Activated naive CD4-positive, alpha-beta T cell treated with anti-CD3 and anti-CD28 coated beads, Interleukin-2, amount 50 U/mL, for 72 hours (primary cell): ENCODE measurements around the gene KIF22. TPM values are rescaled to one million over a fixed set of nuclear protein-coding genes. Genes with fewer than 3 reads are reported as not detected.
A peak's percentile ranks its signal among the peaks of the same experiment; 100 is the strongest.

Experiments
- ATAC-seq, 2 donors: fragments of 150-1000 bp; cut with Tn5 transposase; 2 replicates each; pipeline ENCODE4 v1.10.0; 2021; ENCODE audit warnings: mild to moderate bottlenecking in 2 of 2, moderate library complexity in 2 of 2
- DNase-seq, 2 donors: peaks; one replicate each; pipeline ENCODE4 v3.0.0; 2021 to 2022; ENCODE audit warnings: low spot score in 2 of 2
- H3K27ac Mint-ChIP-seq, 2 donors: one replicate each; pipeline ENCODE4 v1.8.0; 2022; ENCODE audit warnings: mild to moderate bottlenecking in 2 of 2, mixed read lengths in 2 of 2
- H3K36me3 Mint-ChIP-seq, 2 donors: one replicate each; pipeline ENCODE4 v1.8.0; 2022; ENCODE audit warnings: mixed read lengths in 2 of 2
- H3K9me3 Mint-ChIP-seq, 2 donors: one replicate each; pipeline ENCODE4 v1.8.0; 2022; ENCODE audit warnings: mixed read lengths in 2 of 2
- total RNA-seq, 2 donors: library from RNA; stranded (reverse); gene quantifications; one replicate each; pipeline ENCODE4 v1.2.3, GENCODE V29; 2022

The KIF22 gene
- total RNA-seq, 2 donors from 2014 or later: 151 to 268 TPM

DNA sequence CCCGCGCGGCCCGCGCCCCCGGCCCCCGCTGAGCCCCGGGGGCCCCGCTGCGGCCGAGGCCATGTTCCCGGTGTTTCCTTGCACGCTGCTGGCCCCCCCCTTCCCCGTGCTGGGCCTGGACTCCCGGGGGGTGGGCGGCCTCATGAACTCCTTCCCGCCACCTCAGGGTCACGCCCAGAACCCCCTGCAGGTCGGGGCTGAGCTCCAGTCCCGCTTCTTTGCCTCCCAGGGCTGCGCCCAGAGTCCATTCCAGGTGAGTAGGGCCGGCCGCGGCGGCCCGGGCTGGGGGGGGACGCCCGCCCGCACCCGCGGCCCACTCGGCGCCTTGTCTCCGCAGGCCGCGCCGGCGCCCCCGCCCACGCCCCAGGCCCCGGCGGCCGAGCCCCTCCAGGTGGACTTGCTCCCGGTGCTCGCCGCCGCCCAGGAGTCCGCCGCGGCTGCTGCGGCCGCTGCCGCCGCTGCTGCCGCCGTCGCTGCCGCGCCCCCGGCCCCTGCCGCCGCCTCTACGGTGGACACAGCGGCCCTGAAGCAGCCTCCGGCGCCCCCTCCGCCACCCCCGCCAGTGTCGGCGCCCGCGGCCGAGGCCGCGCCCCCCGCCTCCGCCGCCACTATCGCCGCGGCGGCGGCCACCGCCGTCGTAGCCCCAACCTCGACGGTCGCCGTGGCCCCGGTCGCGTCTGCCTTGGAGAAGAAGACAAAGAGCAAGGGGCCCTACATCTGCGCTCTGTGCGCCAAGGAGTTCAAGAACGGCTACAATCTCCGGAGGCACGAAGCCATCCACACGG lies 16.3 kb downstream of the KIF22 start:
- ATAC-seq: no peak
- H3K9me3 Mint-ChIP-seq: no peaks in the 10 kb centered on the region
- peak; percentile 61 to 76 for DNase-seq
- H3K36me3 Mint-ChIP-seq: peaks cover 43 to 48% of the 10 kb centered on the region in 2 donors
- peak overlapping the region; percentile 84 to 97 for H3K27ac Mint-ChIP-seq

DNA sequence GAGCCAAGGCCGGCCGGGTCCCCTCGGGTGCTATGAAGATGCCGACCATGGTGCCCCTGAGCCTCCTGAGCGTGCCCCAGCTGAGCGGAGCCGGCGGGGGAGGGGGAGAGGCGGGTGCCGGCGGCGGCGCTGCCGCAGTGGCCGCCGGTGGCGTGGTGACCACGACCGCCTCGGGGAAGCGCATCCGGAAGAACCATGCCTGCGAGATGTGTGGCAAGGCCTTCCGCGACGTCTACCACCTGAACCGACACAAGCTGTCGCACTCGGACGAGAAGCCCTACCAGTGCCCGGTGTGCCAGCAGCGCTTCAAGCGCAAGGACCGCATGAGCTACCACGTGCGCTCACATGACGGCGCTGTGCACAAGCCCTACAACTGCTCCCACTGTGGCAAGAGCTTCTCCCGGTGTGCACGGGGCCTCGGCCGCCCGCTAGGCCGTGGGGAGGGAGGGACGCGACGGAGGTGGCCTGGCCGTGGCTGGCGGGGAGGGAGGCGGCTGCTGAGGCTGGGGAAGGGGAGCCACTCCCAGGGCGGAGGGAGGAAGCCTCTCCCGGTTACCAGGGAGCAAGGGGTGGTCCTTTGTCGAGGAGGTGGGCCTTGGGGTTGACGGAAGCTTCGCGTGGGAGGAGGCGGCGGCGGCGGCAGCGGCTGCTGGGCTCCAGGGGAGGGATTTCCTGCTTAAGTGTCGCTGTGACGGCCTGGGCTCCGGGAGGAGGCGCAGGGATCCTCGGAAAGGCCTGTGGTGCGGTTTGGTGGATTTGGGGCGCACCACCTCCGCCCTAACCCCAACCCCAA lies 17.1 kb downstream of the KIF22 start:
- peak overlapping the region; percentile 93 to 97 for H3K27ac Mint-ChIP-seq
- DNase-seq (peak; percentile 80 to 92), ATAC-seq (peak; percentile 26 to 37)
- H3K36me3 Mint-ChIP-seq: peaks cover 43 to 45% of the 10 kb centered on the region in 2 donors
- H3K9me3 Mint-ChIP-seq: no peaks in the 10 kb centered on the region

DNA sequence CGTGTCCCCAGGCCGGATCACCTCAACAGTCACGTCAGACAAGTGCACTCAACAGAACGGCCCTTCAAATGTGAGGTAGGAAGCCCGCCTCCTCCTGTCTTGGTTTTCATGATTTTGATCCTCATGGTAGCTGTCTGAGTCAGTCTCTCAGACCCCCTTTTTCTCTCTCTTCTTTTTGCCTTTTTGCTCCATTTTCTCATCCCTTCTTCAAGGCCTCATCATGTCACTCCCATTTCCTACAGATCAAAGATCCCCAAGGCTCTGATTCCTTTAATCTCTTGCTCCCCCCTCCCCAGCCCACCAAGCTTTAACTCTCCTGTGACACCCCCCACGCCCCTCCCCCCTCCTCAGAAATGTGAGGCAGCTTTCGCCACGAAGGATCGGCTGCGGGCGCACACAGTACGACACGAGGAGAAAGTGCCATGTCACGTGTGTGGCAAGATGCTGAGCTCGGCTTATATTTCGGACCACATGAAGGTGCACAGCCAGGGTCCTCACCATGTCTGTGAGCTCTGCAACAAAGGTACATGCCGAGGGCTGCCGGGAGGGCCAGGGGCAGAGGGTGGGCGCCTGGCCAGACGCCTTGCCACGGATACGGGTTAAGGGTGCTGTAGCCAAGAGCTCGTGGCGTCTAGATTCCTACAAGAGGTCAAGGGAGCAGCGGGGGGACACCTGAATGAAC lies 17.8 kb downstream of the KIF22 start:
- peaks cover 40 to 41% of the 10 kb centered on the region in 2 donors for H3K36me3 Mint-ChIP-seq
- ATAC-seq: no peak
- H3K9me3 Mint-ChIP-seq: no peaks in the 10 kb centered on the region

DNA sequence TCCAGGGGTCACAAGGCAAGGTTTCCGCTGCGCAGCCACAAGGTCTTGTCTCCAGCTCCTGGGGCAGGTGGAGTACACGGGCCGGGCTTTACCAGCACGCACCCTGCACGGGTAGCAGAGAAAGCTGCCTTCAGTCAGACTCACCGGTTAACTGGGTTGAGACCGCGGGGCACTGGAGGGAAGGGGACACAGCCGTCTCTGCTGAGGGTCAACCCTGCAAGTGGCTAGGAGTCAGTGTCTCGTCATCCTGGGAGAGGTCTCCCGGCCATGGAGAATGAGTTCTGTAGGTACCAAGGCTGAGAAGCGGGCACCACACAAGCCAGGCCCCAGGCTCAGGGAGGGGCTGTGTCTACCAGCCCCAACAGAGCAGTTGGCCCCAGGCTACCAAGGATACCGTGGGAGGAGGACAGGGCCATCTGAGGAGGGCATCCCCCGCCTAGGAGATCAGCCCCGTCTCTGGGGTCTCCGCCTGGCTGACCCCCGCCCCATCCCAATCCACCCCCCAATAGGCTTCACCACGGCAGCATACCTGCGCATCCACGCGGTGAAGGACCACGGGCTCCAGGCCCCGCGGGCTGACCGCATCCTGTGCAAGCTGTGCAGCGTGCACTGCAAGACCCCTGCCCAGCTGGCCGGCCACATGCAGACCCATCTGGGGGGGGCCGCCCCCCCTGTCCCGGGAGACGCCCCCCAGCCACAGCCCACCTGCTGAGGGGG lies 18.6 kb downstream of the KIF22 start:
- H3K36me3 Mint-ChIP-seq: peaks cover 32 to 34% of the 10 kb centered on the region in 2 donors
- H3K27ac Mint-ChIP-seq: peak overlapping the region; percentile 93 to 97
- no peak for ATAC-seq
- H3K9me3 Mint-ChIP-seq: no peaks in the 10 kb centered on the region
- DNase-seq: no peak

More for the DNA sequence above, 17.8 kb downstream of the KIF22 start:
- H3K27ac Mint-ChIP-seq: peak overlapping the region; percentile 93 to 97
- DNase-seq: no peak

DNA sequence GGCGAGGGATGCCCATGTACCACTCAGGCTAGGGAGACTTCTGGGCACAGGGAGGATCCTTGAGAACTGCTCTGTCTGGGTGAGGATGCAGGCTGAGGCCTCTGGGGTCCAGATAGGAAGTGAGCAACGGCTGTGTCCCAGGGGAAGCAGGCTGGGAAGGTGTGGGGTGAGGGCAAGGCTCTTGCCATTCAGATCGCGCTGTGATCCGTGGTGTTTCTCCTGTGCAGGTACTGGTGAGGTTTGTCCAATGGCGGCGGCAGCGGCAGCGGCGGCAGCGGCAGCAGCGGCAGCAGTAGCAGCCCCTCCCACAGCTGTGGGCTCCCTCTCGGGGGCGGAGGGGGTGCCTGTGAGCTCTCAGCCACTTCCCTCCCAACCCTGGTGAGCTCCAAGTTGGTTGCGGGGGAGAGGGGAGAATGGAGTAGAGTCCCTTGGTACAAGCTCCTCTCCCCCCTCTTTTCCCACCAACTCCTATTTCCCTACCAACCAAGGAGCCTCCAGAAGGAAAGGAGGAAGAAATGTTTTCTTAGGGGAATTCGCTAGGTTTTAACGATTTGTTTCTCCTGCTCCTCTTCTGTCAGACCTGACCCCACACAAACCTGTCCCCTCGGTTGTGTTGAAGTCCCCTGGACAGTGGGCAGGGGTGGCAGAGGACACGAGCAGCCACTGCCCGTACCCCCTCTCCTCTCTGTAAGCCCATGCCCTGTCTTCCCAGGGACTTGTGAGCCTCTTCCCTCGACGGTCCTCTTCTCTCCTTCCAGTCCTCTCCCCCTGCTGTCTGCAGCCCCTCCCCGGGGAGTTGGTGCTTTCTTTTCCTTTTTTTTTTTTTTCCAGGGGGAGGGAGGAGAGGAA lies 19.5 kb downstream of the KIF22 start:
- no peaks in the 10 kb centered on the region for H3K9me3 Mint-ChIP-seq
- peak overlapping the region; percentile 89 to 91 for H3K27ac Mint-ChIP-seq
- DNase-seq (no peak), ATAC-seq (no peak)
- H3K36me3 Mint-ChIP-seq: peaks cover 24 to 28% of the 10 kb centered on the region in 2 donors

DNA sequence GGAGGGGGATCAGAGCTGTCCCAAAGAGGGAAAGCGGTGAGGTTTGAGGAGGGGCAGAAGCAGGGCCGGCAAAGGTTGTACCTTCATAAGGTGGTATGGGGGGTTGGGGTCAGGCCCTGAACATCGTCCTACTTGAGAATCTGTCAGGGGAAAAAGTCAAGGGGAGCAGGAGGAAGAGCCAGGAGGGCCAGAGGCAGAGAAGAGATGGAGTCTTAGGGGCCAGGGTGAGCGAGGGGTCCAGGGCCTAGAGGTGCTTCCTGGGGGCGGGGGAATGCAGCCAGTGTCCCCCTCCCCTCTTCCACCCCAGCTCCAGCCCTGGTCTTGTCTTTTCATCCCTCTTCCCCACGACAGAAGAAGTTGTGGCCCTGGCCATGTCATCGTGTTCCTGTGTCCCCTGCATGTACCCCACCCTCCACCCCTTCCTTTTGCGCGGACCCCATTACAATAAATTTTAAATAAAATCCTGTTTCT lies 20.2 kb downstream of the KIF22 start:
- Mint-ChIP-seq H3K27ac (peak overlapping the region; percentile 89 to 91), H3K9me3 (no peaks in the 10 kb centered on the region), H3K36me3 (peaks cover 20 to 24% of the 10 kb centered on the region in 2 donors)
- ATAC-seq (no peak), DNase-seq (no peak)

DNA sequence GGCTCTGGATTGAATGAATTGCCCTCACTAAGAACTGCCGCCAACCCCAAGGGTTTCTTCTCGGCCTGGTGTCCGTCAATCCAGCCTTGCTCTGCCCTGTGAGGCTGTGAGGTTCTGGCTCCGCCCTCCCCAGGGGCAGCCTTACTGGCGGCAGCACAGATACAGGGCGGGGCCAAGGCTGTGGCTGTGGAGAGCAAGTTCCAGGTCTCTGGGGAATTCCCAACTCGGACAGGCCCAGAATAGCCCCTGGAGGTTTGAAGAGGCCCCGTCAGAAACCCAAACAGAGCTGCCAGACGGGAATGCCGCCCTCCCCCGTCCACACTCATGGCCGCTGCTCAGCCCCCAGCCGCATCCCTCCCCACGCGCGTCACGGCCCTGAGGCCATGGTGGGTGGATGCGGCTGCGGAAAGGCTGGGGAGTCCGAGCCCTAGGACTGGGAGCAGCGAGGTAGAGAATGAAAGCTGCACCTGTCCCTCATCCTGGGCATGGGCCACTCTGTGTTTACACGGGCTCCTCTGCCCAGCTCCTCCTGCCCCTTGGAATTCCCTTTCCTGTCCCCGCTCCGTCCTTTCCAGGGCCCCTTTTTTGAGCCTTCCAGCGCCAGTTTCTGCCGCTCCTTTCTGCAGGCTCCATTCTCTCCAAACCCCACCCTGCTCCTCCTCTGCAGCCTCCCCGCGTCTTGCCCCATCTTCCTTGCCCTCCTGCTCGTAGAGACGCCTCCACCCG lies 20.8 kb downstream of the KIF22 start:
- Mint-ChIP-seq H3K36me3 (peaks cover 20 to 24% of the 10 kb centered on the region in 2 donors), H3K27ac (peak overlapping the region; percentile 89 to 91), H3K9me3 (no peaks in the 10 kb centered on the region)
- DNase-seq: peak; percentile 78 to 93
- ATAC-seq: peak; percentile 50 to 70

DNA sequence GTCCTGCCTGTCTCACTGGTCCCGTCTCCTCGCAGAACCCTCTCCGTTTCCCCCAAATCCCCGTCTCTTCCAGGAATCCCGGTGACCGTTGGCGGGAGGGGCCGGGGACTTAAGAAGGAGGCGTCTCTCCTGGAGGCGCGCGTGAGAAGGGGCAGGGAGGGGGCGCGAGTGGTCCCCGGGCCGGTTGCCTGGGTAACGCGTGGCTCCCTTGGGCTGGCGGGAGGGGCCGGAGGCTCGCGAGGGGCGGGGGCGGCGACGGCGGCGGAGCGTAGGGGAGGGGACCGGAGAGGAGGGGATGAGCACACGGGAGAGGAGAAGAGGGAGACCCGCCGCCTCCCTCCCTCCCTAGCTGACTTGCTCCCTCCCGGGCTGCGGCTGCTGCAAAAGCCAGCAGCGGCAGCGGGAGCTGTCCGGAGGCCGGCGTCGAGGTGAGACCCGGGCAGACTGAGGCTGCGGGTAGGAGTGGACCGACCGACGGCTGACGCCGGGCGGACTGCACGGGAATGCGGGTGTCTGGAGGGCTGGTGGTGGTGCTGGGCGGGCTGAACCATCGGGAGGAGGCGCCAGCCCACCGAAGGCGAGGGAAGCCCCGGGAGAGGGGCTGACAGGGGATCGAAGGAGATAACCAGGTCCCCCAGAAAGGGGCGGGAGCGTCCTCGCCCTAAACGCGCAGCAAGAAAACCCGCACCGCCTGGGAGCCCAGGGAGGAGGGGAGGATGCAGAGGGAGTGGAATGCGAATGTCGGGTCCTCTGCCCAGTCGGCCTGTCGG lies 21.5 kb downstream of the KIF22 start, which contains the start of gene PRRT2:
Gene PRRT2, plus strand, starts transcription at position 298 of the 770 bp plus-strand sequence. CDS start 862 bp downstream, outside the sequence.
- ATAC-seq (no peak), DNase-seq (no peak)
- Mint-ChIP-seq H3K36me3 (peaks cover 27 to 30% of the 10 kb centered on the region in 2 donors), H3K27ac (peak within 1 kb of the TSS; percentile 89 to 91), H3K9me3 (no peaks in the 10 kb centered on the region)

DNA sequence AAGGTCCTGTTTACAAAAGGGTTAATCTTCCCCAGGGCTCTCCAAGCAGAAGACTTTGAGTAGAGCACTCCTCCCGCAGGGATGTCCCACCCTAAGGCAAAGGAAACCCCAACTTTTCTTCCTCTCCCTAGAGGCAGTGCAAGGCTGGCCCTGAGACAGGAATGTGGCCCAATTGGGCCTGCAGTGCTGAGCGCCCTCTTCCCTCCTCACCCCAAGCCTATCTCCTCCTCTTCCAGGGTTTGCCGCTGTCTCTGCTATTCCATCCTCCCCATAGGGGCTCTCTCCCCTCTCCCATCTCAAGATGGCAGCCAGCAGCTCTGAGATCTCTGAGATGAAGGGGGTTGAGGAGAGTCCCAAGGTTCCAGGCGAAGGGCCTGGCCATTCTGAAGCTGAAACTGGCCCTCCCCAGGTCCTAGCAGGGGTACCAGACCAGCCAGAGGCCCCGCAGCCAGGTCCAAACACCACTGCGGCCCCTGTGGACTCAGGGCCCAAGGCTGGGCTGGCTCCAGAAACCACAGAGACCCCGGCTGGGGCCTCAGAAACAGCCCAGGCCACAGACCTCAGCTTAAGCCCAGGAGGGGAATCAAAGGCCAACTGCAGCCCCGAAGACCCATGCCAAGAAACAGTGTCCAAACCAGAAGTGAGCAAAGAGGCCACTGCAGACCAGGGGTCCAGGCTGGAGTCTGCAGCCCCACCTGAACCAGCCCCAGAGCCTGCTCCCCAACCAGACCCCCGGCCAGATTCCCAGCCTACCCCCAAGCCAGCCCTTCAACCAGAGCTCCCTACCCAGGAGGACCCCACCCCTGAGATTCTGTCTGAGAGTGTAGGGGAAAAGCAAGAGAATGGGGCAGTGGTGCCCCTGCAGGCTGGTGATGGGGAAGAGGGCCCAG lies 22.4 kb downstream of the KIF22 start:
- H3K36me3 Mint-ChIP-seq: peaks cover 29 to 30% of the 10 kb centered on the region in 2 donors
- ATAC-seq: no peak
- no peaks in the 10 kb centered on the region for H3K9me3 Mint-ChIP-seq
- DNase-seq: no peak
- H3K27ac Mint-ChIP-seq: peak overlapping the region in 1 of 2 donors; percentile 81

DNA sequence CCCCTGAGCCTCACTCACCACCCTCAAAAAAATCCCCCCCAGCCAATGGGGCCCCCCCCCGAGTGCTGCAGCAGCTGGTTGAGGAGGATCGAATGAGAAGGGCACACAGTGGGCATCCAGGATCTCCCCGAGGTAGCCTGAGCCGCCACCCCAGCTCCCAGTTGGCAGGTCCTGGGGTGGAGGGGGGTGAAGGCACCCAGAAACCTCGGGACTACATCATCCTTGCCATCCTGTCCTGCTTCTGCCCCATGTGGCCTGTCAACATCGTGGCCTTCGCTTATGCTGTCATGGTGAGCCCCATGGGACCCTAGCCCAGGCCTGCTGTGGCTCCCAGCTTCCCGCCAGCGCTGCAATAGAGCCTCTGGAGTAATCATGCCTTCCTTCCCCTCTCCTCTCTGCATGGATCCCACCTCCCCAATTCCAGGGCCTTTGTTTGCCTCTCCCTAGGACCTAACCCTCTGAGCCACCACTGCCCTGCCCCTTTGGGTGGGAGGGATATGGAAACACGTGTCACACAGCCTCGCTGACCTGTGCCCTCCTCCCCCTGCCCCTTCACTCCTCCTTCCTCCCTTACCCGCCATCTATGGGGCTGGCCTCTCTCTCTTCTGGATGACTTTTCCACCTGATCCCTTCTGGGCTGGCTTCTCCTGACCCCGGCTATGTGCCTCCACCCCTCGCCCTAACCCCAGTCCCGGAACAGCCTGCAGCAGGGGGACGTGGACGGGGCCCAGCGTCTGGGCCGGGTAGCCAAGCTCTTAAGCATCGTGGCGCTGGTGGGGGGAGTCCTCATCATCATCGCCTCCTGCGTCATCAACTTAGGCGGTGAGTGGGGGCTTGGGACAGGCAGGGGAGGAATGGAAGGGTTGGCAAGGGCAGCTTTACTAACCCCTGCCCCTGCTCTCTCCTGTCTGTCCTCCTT lies 23.4 kb downstream of the KIF22 start:
- peak overlapping the region; percentile 50 to 87 for H3K27ac Mint-ChIP-seq

DNA sequence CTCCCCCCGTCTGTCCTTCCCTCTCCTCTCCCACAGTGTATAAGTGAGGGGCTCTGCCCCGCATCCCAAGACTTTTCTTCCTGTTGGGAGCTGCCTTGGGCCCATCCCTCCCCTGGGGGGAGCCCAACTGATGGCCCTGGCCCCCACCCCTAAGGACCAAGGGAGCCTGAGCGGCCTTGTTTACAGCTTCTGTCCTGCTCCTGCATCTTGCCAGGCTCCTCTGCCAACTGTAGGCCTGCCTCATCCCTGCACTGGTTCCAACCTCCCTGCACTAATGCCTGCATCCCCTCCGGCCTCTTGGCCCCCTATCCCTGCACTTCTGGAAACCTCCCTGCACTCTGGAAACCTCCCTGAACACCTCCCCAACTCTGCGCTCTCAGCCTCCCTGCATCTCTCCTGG lies 24.0 kb downstream of the KIF22 start:
- Mint-ChIP-seq H3K27ac (peak overlapping the region; percentile 58 to 87), H3K9me3 (no peaks in the 10 kb centered on the region), H3K36me3 (peaks cover 33 to 34% of the 10 kb centered on the region in 2 donors)
- ATAC-seq (no peak), DNase-seq (no peak)

More for the DNA sequence above, 23.4 kb downstream of the KIF22 start:
- DNase-seq (no peak), ATAC-seq (no peak)
- Mint-ChIP-seq H3K36me3 (peaks cover 29 to 30% of the 10 kb centered on the region in 2 donors), H3K9me3 (no peaks in the 10 kb centered on the region)

DNA sequence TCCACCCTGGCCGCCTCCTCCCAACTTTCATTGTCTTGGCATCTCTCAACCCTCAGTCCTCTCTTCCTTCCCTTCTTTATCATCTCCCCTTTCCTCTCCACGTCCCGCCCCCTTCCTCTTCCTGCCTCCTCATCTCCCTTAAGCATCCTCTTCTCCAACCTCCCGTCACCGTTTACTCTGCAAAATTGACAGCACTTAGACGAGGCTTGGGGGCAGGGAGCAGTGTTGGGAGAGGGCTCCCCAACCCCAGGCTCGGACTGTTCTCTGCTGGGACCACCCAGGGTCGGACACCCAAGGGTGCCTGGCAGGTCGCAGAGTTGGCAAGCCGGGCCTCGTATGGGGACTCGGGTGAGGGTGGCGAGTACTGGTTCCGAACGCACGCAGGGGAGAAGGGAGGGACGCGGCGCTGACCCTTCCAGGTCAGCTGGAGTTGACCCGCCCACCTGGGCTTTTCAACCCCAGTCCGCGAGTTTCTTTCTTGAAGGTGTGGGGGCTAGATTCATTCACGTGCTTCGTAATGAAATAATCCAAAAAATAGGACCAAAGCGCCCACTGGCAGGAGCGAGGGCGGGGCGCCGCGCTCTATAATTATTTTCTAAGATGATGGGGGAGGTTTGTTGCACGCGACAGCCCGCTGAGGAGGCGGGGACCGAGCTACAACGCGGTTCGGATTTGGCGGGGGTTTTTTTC lies 24.6 kb downstream of the KIF22 start:
- Mint-ChIP-seq H3K27ac (peak overlapping the region; percentile 87 to 99), H3K9me3 (no peaks in the 10 kb centered on the region), H3K36me3 (peaks cover 33 to 34% of the 10 kb centered on the region in 2 donors)
- ATAC-seq (no peak), DNase-seq (no peak)
